Progenitor cell of endocrine pancreas (in vitro differentiated cells): ENCODE results near the gene PPP1R13L. TPM values are rescaled to one million over a fixed set of nuclear protein-coding genes. Genes with fewer than 3 reads are reported as not detected.

Experiments
- DNase-seq: peaks from one replicate; pipeline ENCODE4 v3.0.0; 2021; ENCODE audit warnings: low spot score; ENCODE audit not compliant: unreplicated experiment
- H3K27ac Mint-ChIP-seq: 2 replicates; pipeline ENCODE4 v1.8.0; 2021; ENCODE audit warnings: mild to moderate bottlenecking, moderate library complexity, mixed read lengths
- H3K27me3 Mint-ChIP-seq: 2 replicates; pipeline ENCODE4 v1.8.0; 2021; ENCODE audit warnings: mixed read lengths
- H3K36me3 Mint-ChIP-seq: 2 replicates; pipeline ENCODE4 v1.8.0; 2022; ENCODE audit warnings: mixed read lengths; ENCODE audit not compliant: insufficient read depth
- H3K4me1 Mint-ChIP-seq: 2 replicates; pipeline ENCODE4 v1.8.0; 2021; ENCODE audit warnings: low read depth, mixed read lengths
- H3K4me3 Mint-ChIP-seq: 2 replicates; pipeline ENCODE4 v1.8.0; 2021; ENCODE audit warnings: low read depth, mild to moderate bottlenecking, moderate library complexity, mixed read lengths
- H3K9me3 Mint-ChIP-seq: 2 replicates; pipeline ENCODE4 v1.8.0; 2021; ENCODE audit warnings: low read depth, mixed read lengths
- CTCF ChIP-seq: fragments of 200-600 bp; sonication (generic); IDR thresholded peaks from one replicate; pipeline ENCODE4 v1.5.0; 2021; ENCODE audit warnings: antibody characterized with exemption, mild to moderate bottlenecking; ENCODE audit not compliant: unreplicated experiment
- total RNA-seq: library from RNA; stranded (reverse); gene quantifications from 2 replicates; pipeline ENCODE4 v1.2.1, GENCODE V29; 2021

The PPP1R13L gene
- total RNA-seq, 1 donor from 2014 or later, result 27.2 TPM

GRCh38 chr19:45405435-45406225 lies 761 bp upstream of the PPP1R13L start:
- Mint-ChIP-seq H3K36me3 (peaks cover 7% of the 10 kb centered on the region), H3K4me3 (peak overlapping the region; percentile 96), H3K27me3 (peaks cover 24% of the 10 kb centered on the region), H3K9me3 (no peaks in the 10 kb centered on the region), H3K27ac (peak overlapping the region; percentile 99), H3K4me1 (peaks cover 12% of the 10 kb centered on the region)
- DNase-seq, result peak; percentile 56
- no peak for TF ChIP-seq CTCF

GRCh38 chr19:45403781-45404556 lies 900 bp downstream of the PPP1R13L start:
- Mint-ChIP-seq H3K4me3 (peak overlapping the region; percentile 96), H3K4me1 (peaks cover 12% of the 10 kb centered on the region), H3K36me3 (peaks cover 4% of the 10 kb centered on the region), H3K27me3 (peaks cover 24% of the 10 kb centered on the region), H3K27ac (peak overlapping the region; percentile 99), H3K9me3 (no peaks in the 10 kb centered on the region)
- peak; percentile 62 for TF ChIP-seq CTCF
- peak; percentile 56 for DNase-seq

- peaks cover 29% of the 10 kb centered on the region for H3K27me3 Mint-ChIP-seq
- DNase-seq, result no peak
These were observed 1.6 kb downstream of the PPP1R13L start for GRCh38 chr19:45403272-45403671.

GRCh38 chr19:45402298-45403061 lies 2.4 kb downstream of the PPP1R13L start:
- Mint-ChIP-seq H3K4me1 (peaks cover 16% of the 10 kb centered on the region), H3K36me3 (no peaks in the 10 kb centered on the region), H3K4me3 (no peak overlapping the region), H3K27ac (peak overlapping the region; percentile 77), H3K9me3 (no peaks in the 10 kb centered on the region), H3K27me3 (peaks cover 33% of the 10 kb centered on the region)
- peak; percentile 62 for DNase-seq
- TF ChIP-seq CTCF, result peak; percentile 83

More at GRCh38 chr19:45403272-45403671, 1.6 kb downstream of the PPP1R13L start:
- Mint-ChIP-seq H3K36me3 (no peaks in the 10 kb centered on the region), H3K4me3 (no peak overlapping the region), H3K9me3 (no peaks in the 10 kb centered on the region), H3K4me1 (peaks cover 16% of the 10 kb centered on the region), H3K27ac (no peak overlapping the region)
- no peak for TF ChIP-seq CTCF

GRCh38 chr19:45401815-45402214 lies 3.1 kb downstream of the PPP1R13L start:
- Mint-ChIP-seq H3K36me3 (no peaks in the 10 kb centered on the region), H3K9me3 (no peaks in the 10 kb centered on the region), H3K27me3 (peaks cover 36% of the 10 kb centered on the region), H3K4me1 (peaks cover 14% of the 10 kb centered on the region), H3K4me3 (no peak overlapping the region), H3K27ac (no peak overlapping the region)
- TF ChIP-seq CTCF, result no peak
- DNase-seq, result no peak
